HG03175 (cell line): ENCODE results near the gene COQ8B.
A peak's percentile ranks its signal among the peaks of the same experiment; 100 is the strongest.
"Not testable (repeated sequence)": the region's sequence is repeated elsewhere in the genome, so short reads cannot be mapped to it uniquely, and the experiment has no call there.

ENCODE experiments used
- ATAC-seq: cut with Tn5 transposase; IDR thresholded peaks from one replicate; pipeline ENCODE4 v1.9.1; 2021; ENCODE audit warnings: mild to moderate bottlenecking, moderate library complexity; ENCODE audit not compliant: unreplicated experiment

The COQ8B gene

GRCh38 chr19:40672573-40673299 is 44.0 kb downstream of the COQ8B start:
- ATAC-seq, result no peak

- ATAC-seq, result no peak
These were observed 44.6 kb downstream of the COQ8B start for GRCh38 chr19:40672038-40672437.

GRCh38 chr19:40671404-40671803 is 45.3 kb downstream of the COQ8B start:
- no peak for ATAC-seq

GRCh38 chr19:40668991-40669614 is 47.6 kb downstream of the COQ8B start:
- ATAC-seq, result no peak

GRCh38 chr19:40667602-40668001 is 49.1 kb downstream of the COQ8B start:
- ATAC-seq, result no peak

GRCh38 chr19:40666803-40667438 is 49.8 kb downstream of the COQ8B start:
- ATAC-seq, result no peak

GRCh38 chr19:40663695-40664692 is 52.7 kb downstream of the COQ8B start:
- ATAC-seq, result no peak

GRCh38 chr19:40662925-40663694 is 53.6 kb downstream of the COQ8B start:
- ATAC-seq, result peak; percentile 82

GRCh38 chr19:40661616-40662015 is 55.1 kb downstream of the COQ8B start:
- no peak for ATAC-seq

GRCh38 chr19:40659566-40659965 is 57.1 kb downstream of the COQ8B start:
- ATAC-seq, result no peak

GRCh38 chr19:40659116-40659515 is 57.6 kb downstream of the COQ8B start:
- no peak for ATAC-seq

GRCh38 chr19:40658031-40658430 is 58.7 kb downstream of the COQ8B start:
- no peak for ATAC-seq

- not testable (repeated sequence) for ATAC-seq
These were observed 61.0 kb downstream of the COQ8B start for GRCh38 chr19:40655684-40656083.

- not testable (repeated sequence) for ATAC-seq
These were observed 64.4 kb downstream of the COQ8B start for GRCh38 chr19:40652303-40652702.

GRCh38 chr19:40650749-40651305 is 65.9 kb downstream of the COQ8B start:
- ATAC-seq, result no peak

- ATAC-seq, result not testable (repeated sequence)
These were observed 66.6 kb downstream of the COQ8B start for GRCh38 chr19:40649903-40650675.

- no peak for ATAC-seq
These were observed 69.9 kb downstream of the COQ8B start for GRCh38 chr19:40646743-40647254.

- no peak for ATAC-seq
These were observed 73.9 kb downstream of the COQ8B start for GRCh38 chr19:40642757-40643305.
